Measurements from ENCODE around the gene NRP1.

Gene NRP1

GRCh38 chr10:33201971-33202370 is 132.5 kb downstream of the NRP1 start:
- DNase-seq: no peak

- no peak for DNase-seq
These were observed 133.2 kb downstream of the NRP1 start for GRCh38 chr10:33201056-33201780.

- no peak for DNase-seq
These were observed 134.7 kb downstream of the NRP1 start for GRCh38 chr10:33199731-33200232.

- no peak for DNase-seq
These were observed 135.9 kb downstream of the NRP1 start for GRCh38 chr10:33198610-33199009.

- DNase-seq: no peak
These were observed 137.6 kb downstream of the NRP1 start for GRCh38 chr10:33196710-33197491.

- no peak for DNase-seq
These were observed 138.1 kb downstream of the NRP1 start for GRCh38 chr10:33196377-33196706.

- DNase-seq: no peak
These were observed 138.7 kb downstream of the NRP1 start for GRCh38 chr10:33195608-33196376.

GRCh38 chr10:33193701-33194521 is 140.6 kb downstream of the NRP1 start:
- DNase-seq: no peak

- no peak for DNase-seq
These were observed 141.3 kb downstream of the NRP1 start for GRCh38 chr10:33193057-33193700.

- no peak for DNase-seq
These were observed 142.3 kb downstream of the NRP1 start for GRCh38 chr10:33192190-33192589.

- DNase-seq: no peak
These were observed 144.1 kb downstream of the NRP1 start for GRCh38 chr10:33190406-33190805.

GRCh38 chr10:33189808-33190207 is 144.7 kb downstream of the NRP1 start:
- no peak for DNase-seq

GRCh38 chr10:33189363-33189762 is 145.1 kb downstream of the NRP1 start:
- DNase-seq: no peak

- no peak for DNase-seq
These were observed 147.0 kb downstream of the NRP1 start for GRCh38 chr10:33187427-33187999.

- DNase-seq: no peak
These were observed 148.3 kb downstream of the NRP1 start for GRCh38 chr10:33186150-33186549.

- no peak for DNase-seq
These were observed 150.8 kb downstream of the NRP1 start for GRCh38 chr10:33183655-33184054.

GRCh38 chr10:33180921-33181320 is 153.5 kb downstream of the NRP1 start:
- peak; percentile 6 for DNase-seq

GRCh38 chr10:33180390-33180789 is 154.1 kb downstream of the NRP1 start:
- DNase-seq: no peak

GRCh38 chr10:33179067-33179466 is 155.4 kb downstream of the NRP1 start:
- peak; percentile 24 for DNase-seq

- no peak for DNase-seq
These were observed 156.3 kb downstream of the NRP1 start for GRCh38 chr10:33178026-33178755.

GRCh38 chr10:33176688-33177087 is 157.8 kb downstream of the NRP1 start:
- DNase-seq: no peak
